ENCODE data around the gene NSL1. TPM values are rescaled to one million over a fixed set of nuclear protein-coding genes. Genes with fewer than 3 reads are reported as not detected.
A peak's percentile ranks its signal among the peaks of the same experiment; 100 is the strongest.

The NSL1 gene
- total and polyA plus RNA-seq, 3 experiments from 2014 or later: 39.5 to 53.2 (median 42.0) TPM

- Mint-ChIP-seq H3K4me1 (no peaks in the 10 kb centered on the region), H3K27me3 (no peaks in the 10 kb centered on the region), H3K36me3 (no peaks in the 10 kb centered on the region), H3K27ac (no peak overlapping the region), H3K4me3 (no peak overlapping the region), H3K9me3 (no peaks in the 10 kb centered on the region)
- Histone ChIP-seq H3K36me3 (ENCODE audit: insufficient read depth, low read length) (no peaks in the 10 kb centered on the region), H3K4me1 (ENCODE audit: insufficient read depth, low read length) (no peaks in the 10 kb centered on the region), H3K4me3 (ENCODE audit: low read length) (no peak overlapping the region), H3K27me3 (ENCODE audit: insufficient read depth, low read length, poor library complexity, severe bottlenecking) (no peaks in the 10 kb centered on the region), H3K9me3 (ENCODE audit: low read length) (no peaks in the 10 kb centered on the region), H3K27ac (ENCODE audit: low read depth, low read length) (no peak overlapping the region)
- CTCF ChIA-PET: interaction anchor here (1.1 kb wide), 1 partner anchor 11 kb away, joined by 3 read pairs; the partner anchor contains the start of gene BATF3
- DNase-seq: no peak
- POLR2A ChIA-PET: no interaction called here
These were observed 81.0 kb downstream of the NSL1 start for GRCh38 chr1:212710566-212710965.

GRCh38 chr1:212703991-212704564 lies 87.5 kb downstream of the NSL1 start:
- H3K9me3 Mint-ChIP-seq: no peaks in the 10 kb centered on the region
- peak overlapping the region in 6 of 8 donors; percentile 9 to 44 (median 20) for H3K27ac Mint-ChIP-seq
- Histone ChIP-seq H3K27me3 (ENCODE audit: insufficient read depth, low read length, poor library complexity, severe bottlenecking) (no peaks in the 10 kb centered on the region), H3K27ac (ENCODE audit: low read depth, low read length) (no peak overlapping the region), H3K4me3 (ENCODE audit: low read length) (no peak overlapping the region), H3K4me1 (ENCODE audit: insufficient read depth, low read length) (no peaks in the 10 kb centered on the region), H3K36me3 (ENCODE audit: insufficient read depth, low read length) (no peaks in the 10 kb centered on the region), H3K9me3 (ENCODE audit: low read length) (no peaks in the 10 kb centered on the region)
- peaks cover 25 to 46% (median 26%) of the 10 kb centered on the region in 3 donors for H3K4me1 Mint-ChIP-seq
- no peaks in the 10 kb centered on the region for H3K36me3 Mint-ChIP-seq
- no peak overlapping the region for H3K4me3 Mint-ChIP-seq
- no peak for DNase-seq
- POLR2A ChIA-PET: no interaction called here
- CTCF ChIA-PET: no interaction called here
- H3K27me3 Mint-ChIP-seq: no peaks in the 10 kb centered on the region

- H3K27me3 ChIP-seq (ENCODE audit: insufficient read depth, low read length, poor library complexity, severe bottlenecking): no peaks in the 10 kb centered on the region
- H3K27ac ChIP-seq (ENCODE audit: low read depth, low read length): no peak overlapping the region
- H3K4me3 ChIP-seq (ENCODE audit: low read length): no peak overlapping the region
- no peak for DNase-seq
- H3K4me3 Mint-ChIP-seq: peak overlapping the region in 1 of 7 donors; percentile 7
- H3K36me3 ChIP-seq (ENCODE audit: insufficient read depth, low read length): no peaks in the 10 kb centered on the region
- ChIA-PET POLR2A (interaction anchor here (0.6 kb wide), 1 partner anchor 92 kb away, joined by 3 read pairs; no protein-coding TSS in a partner anchor), CTCF (interaction anchor here (1.5 kb wide), 1 partner anchor 23 kb away, joined by 3 read pairs; no protein-coding TSS in a partner anchor)
- peaks cover 0 to 2% (median 0%) of the 10 kb centered on the region in 3 donors for H3K36me3 Mint-ChIP-seq
- H3K4me1 ChIP-seq (ENCODE audit: insufficient read depth, low read length): peaks cover 13% of the 10 kb centered on the region
- H3K27ac Mint-ChIP-seq: peak overlapping the region in 6 of 8 donors; percentile 12 to 80 (median 41)
- no peaks in the 10 kb centered on the region for H3K9me3 Mint-ChIP-seq
- peaks cover 36 to 59% (median 39%) of the 10 kb centered on the region in 3 donors for H3K4me1 Mint-ChIP-seq
- peaks cover 0 to under 1% of the 10 kb centered on the region in 2 donors for H3K27me3 Mint-ChIP-seq
- no peaks in the 10 kb centered on the region for H3K9me3 ChIP-seq (ENCODE audit: low read length)
These were observed 88.9 kb downstream of the NSL1 start for GRCh38 chr1:212702672-212703071.

- Histone ChIP-seq H3K9me3 (ENCODE audit: low read length) (no peaks in the 10 kb centered on the region), H3K27me3 (ENCODE audit: insufficient read depth, low read length, poor library complexity, severe bottlenecking) (no peaks in the 10 kb centered on the region), H3K36me3 (ENCODE audit: insufficient read depth, low read length) (no peaks in the 10 kb centered on the region), H3K4me3 (ENCODE audit: low read length) (no peak overlapping the region), H3K4me1 (ENCODE audit: insufficient read depth, low read length) (peaks cover 17% of the 10 kb centered on the region), H3K27ac (ENCODE audit: low read depth, low read length) (no peak overlapping the region)
- peak overlapping the region in 5 of 8 donors; percentile 17 to 46 (median 30) for H3K27ac Mint-ChIP-seq
- CTCF ChIA-PET: interaction anchor here (1.1 to 1.8 kb wide), 5 partner anchors 9 to 294 kb away, joined by 3 to 6 read pairs (median 3); no protein-coding TSS in a partner anchor
- POLR2A ChIA-PET: no interaction called here
- H3K4me1 Mint-ChIP-seq: peaks cover 43 to 66% (median 47%) of the 10 kb centered on the region in 3 donors
- peak overlapping the region in 5 of 7 donors; percentile 87 to 93 (median 89) for H3K4me3 Mint-ChIP-seq
- peaks cover 0 to 1% of the 10 kb centered on the region in 2 donors for H3K27me3 Mint-ChIP-seq
- H3K36me3 Mint-ChIP-seq: peaks cover 0 to 2% (median 0%) of the 10 kb centered on the region in 3 donors
- no peaks in the 10 kb centered on the region for H3K9me3 Mint-ChIP-seq
- DNase-seq: no peak
These were observed 89.7 kb downstream of the NSL1 start for GRCh38 chr1:212701910-212702309.

- Mint-ChIP-seq H3K9me3 (no peaks in the 10 kb centered on the region), H3K4me1 (peaks cover 47 to 74% (median 54%) of the 10 kb centered on the region in 3 donors), H3K4me3 (peak overlapping the region; percentile 85 to 93 (median 88)), H3K36me3 (peaks cover 0 to 2% (median 0%) of the 10 kb centered on the region in 3 donors), H3K27me3 (peaks cover 0 to 1% of the 10 kb centered on the region in 2 donors), H3K27ac (peak overlapping the region; percentile 46 to 91 (median 90))
- no peak overlapping the region for H3K27ac ChIP-seq (ENCODE audit: low read depth, low read length)
- DNase-seq: peak in 2 of 5 donors; percentile 5 to 12
- H3K27me3 ChIP-seq (ENCODE audit: insufficient read depth, low read length, poor library complexity, severe bottlenecking): no peaks in the 10 kb centered on the region
- peak overlapping the region; percentile 6 for H3K4me3 ChIP-seq (ENCODE audit: low read length)
- peaks cover 17% of the 10 kb centered on the region for H3K4me1 ChIP-seq (ENCODE audit: insufficient read depth, low read length)
- CTCF ChIA-PET: interaction anchor here (1.1 to 1.8 kb wide), 5 partner anchors 8 to 295 kb away, joined by 3 to 6 read pairs (median 3); no protein-coding TSS in a partner anchor
- no peaks in the 10 kb centered on the region for H3K36me3 ChIP-seq (ENCODE audit: insufficient read depth, low read length)
- POLR2A ChIA-PET: interaction anchor here (0.6 kb wide), 1 partner anchor 91 kb away, joined by 3 read pairs; no protein-coding TSS in a partner anchor
- no peaks in the 10 kb centered on the region for H3K9me3 ChIP-seq (ENCODE audit: low read length)
These were observed 90.4 kb downstream of the NSL1 start for GRCh38 chr1:212700892-212701819.

- peaks cover 50 to 78% (median 59%) of the 10 kb centered on the region in 3 donors for H3K4me1 Mint-ChIP-seq
These were observed 91.2 kb downstream of the NSL1 start for GRCh38 chr1:212700223-212700891.

GRCh38 chr1:212699625-212700222 lies 91.9 kb downstream of the NSL1 start, which contains the start of gene BATF3:
Gene BATF3 (minus strand): TSS chr1:212699840. CDS start chr1:212699762, 78 bp downstream.
- Histone ChIP-seq H3K9me3 (ENCODE audit: low read length) (no peaks in the 10 kb centered on the region), H3K27ac (ENCODE audit: low read depth, low read length) (no peak within 1 kb of the TSS), H3K27me3 (ENCODE audit: insufficient read depth, low read length, poor library complexity, severe bottlenecking) (peaks cover 4% of the 10 kb centered on the region), H3K4me1 (ENCODE audit: insufficient read depth, low read length) (peaks cover 17% of the 10 kb centered on the region), H3K36me3 (ENCODE audit: insufficient read depth, low read length) (no peaks in the 10 kb centered on the region), H3K4me3 (ENCODE audit: low read length) (peak within 1 kb of the TSS; percentile 55)
- H3K27me3 Mint-ChIP-seq: peaks cover 0 to 1% of the 10 kb centered on the region in 2 donors
- H3K4me1 Mint-ChIP-seq: peaks cover 50 to 76% (median 59%) of the 10 kb centered on the region in 3 donors
- POLR2A ChIA-PET: no interaction called here
- peaks cover 0 to 2% (median 0%) of the 10 kb centered on the region in 3 donors for H3K36me3 Mint-ChIP-seq
- H3K9me3 Mint-ChIP-seq: no peaks in the 10 kb centered on the region
- peak within 1 kb of the TSS; percentile 85 to 93 (median 88) for H3K4me3 Mint-ChIP-seq
- peak; percentile 19 to 66 (median 42) for DNase-seq
- CTCF ChIA-PET: interaction anchor here (1.0 kb wide), 1 partner anchor 10 kb away, joined by 3 read pairs; no protein-coding TSS in a partner anchor
- H3K27ac Mint-ChIP-seq: peak within 1 kb of the TSS; percentile 46 to 93 (median 90)

More at GRCh38 chr1:212700223-212700891, 91.2 kb downstream of the NSL1 start:
- DNase-seq: peak; percentile 46 to 64 (median 48)
- Histone ChIP-seq H3K27me3 (ENCODE audit: insufficient read depth, low read length, poor library complexity, severe bottlenecking) (peaks cover 4% of the 10 kb centered on the region), H3K27ac (ENCODE audit: low read depth, low read length) (no peak overlapping the region), H3K9me3 (ENCODE audit: low read length) (no peaks in the 10 kb centered on the region), H3K4me1 (ENCODE audit: insufficient read depth, low read length) (peaks cover 17% of the 10 kb centered on the region), H3K36me3 (ENCODE audit: insufficient read depth, low read length) (no peaks in the 10 kb centered on the region), H3K4me3 (ENCODE audit: low read length) (peak overlapping the region; percentile 55)
- H3K36me3 Mint-ChIP-seq: peaks cover 0 to 2% (median 0%) of the 10 kb centered on the region in 3 donors
- H3K27ac Mint-ChIP-seq: peak overlapping the region; percentile 46 to 91 (median 90)
- ChIA-PET POLR2A (no interaction called here), CTCF (interaction anchor here (1.4 to 1.8 kb wide), 2 partner anchors 7 to 296 kb away, joined by 3 to 6 read pairs; no protein-coding TSS in a partner anchor)
- peaks cover 0 to 1% of the 10 kb centered on the region in 2 donors for H3K27me3 Mint-ChIP-seq
- no peaks in the 10 kb centered on the region for H3K9me3 Mint-ChIP-seq
- peak overlapping the region; percentile 85 to 93 (median 88) for H3K4me3 Mint-ChIP-seq

Data from CD8-positive, alpha-beta memory T cell (primary cell).